ENCODE measurements around the gene ROR2. TPM values are rescaled to one million over a fixed set of nuclear protein-coding genes. Genes with fewer than 3 reads are reported as not detected.

The ROR2 gene
- total and polyA plus RNA-seq, 4 donors = 2.7 to 32.3 (median 9.2) TPM

DNA sequence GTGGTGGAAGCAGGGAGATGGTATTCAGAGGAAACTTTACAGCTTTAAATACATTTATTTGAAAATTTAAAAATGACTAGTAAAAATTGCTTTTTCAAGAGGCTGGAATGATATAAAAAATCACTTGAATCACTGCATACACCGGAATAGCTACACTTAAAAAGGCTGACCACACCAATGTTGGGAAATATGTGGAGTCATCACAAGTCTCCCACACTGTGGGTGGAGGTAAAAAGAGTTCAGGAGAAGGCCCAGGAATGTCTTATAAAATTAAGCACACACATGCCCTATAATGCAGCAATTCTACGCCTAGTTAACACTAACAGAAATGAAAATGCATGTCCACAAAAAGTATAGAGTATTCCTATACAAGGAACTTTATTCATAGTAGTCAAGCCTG is 198.1 kb downstream of the ROR2 start:
- no peaks in the 10 kb centered on the region for H3K4me1 ChIP-seq (ENCODE audit: control insufficient read depth in 5 of 5, insufficient read depth in 5 of 5, low read length in 5 of 5)
- H3K9me3 ChIP-seq (ENCODE audit: control insufficient read depth in 4 of 4, insufficient read depth in 3 of 4, low read length in 3 of 4) = no peaks in the 10 kb centered on the region
- no peak overlapping the region for H3K4me3 ChIP-seq
- H3K27ac ChIP-seq (ENCODE audit: low read depth in 1 of 2, low read length in 1 of 2) = no peak overlapping the region
- peaks cover 0 to 10% (median 5%) of the 10 kb centered on the region in 4 donors for H3K36me3 ChIP-seq (ENCODE audit: control insufficient read depth in 4 of 4, insufficient read depth in 4 of 4, low read length in 4 of 4)
- ATAC-seq (ENCODE audit: insufficient read depth, low FRiP score) (no peak), DNase-seq (no peak)
- WGBS, 2 donors = 82 to 95% methylated on average over 2 of the region's 2 CpGs
- no peaks in the 10 kb centered on the region for H3K27me3 ChIP-seq (ENCODE audit: control insufficient read depth in 3 of 3, insufficient read depth in 3 of 3, low read length in 2 of 3)
- TF ChIP-seq, protein P1, sequence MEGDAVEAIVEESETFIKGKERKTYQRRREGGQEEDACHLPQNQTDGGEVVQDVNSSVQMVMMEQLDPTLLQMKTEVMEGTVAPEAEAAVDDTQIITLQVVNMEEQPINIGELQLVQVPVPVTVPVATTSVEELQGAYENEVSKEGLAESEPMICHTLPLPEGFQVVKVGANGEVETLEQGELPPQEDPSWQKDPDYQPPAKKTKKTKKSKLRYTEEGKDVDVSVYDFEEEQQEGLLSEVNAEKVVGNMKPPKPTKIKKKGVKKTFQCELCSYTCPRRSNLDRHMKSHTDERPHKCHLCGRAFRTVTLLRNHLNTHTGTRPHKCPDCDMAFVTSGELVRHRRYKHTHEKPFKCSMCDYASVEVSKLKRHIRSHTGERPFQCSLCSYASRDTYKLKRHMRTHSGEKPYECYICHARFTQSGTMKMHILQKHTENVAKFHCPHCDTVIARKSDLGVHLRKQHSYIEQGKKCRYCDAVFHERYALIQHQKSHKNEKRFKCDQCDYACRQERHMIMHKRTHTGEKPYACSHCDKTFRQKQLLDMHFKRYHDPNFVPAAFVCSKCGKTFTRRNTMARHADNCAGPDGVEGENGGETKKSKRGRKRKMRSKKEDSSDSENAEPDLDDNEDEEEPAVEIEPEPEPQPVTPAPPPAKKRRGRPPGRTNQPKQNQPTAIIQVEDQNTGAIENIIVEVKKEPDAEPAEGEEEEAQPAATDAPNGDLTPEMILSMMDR (IDR thresholded peaks at IDR 0.05; ENCODE audit: control extremely low read depth, extremely low read depth) = no peak
- no peak overlapping the region for H3K9ac ChIP-seq (ENCODE audit: insufficient read depth in 1 of 2, low read length in 2 of 2)

DNA sequence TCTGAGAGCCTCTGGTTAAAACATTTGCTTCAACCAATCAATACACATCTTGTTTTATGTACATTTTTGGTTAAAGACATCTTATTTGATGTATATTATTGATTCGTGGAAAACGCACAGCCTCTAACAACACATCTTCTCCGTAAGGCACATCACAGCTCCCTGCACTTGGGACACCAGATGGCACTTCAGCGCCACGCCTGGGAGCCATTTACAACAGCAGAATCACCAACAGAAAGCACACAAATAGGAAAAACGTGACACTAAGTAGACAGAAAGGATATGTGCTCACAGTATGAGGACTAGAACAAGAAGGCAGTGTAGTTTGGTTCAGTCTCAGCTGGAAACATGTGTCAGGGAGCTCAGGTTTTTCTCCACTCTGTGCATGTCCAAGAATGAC is 199.7 kb downstream of the ROR2 start:
- Histone ChIP-seq H3K9me3 (ENCODE audit: control insufficient read depth in 4 of 4, insufficient read depth in 3 of 4, low read length in 3 of 4) (no peaks in the 10 kb centered on the region), H3K4me3 (no peak overlapping the region), H3K36me3 (ENCODE audit: control insufficient read depth in 4 of 4, insufficient read depth in 4 of 4, low read length in 4 of 4) (peaks cover 0 to 11% (median 4%) of the 10 kb centered on the region in 4 donors), H3K27me3 (ENCODE audit: control insufficient read depth in 3 of 3, insufficient read depth in 3 of 3, low read length in 2 of 3) (no peaks in the 10 kb centered on the region), H3K9ac (ENCODE audit: insufficient read depth in 1 of 2, low read length in 2 of 2) (no peak overlapping the region), H3K27ac (ENCODE audit: low read depth in 1 of 2, low read length in 1 of 2) (no peak overlapping the region), H3K4me1 (ENCODE audit: control insufficient read depth in 5 of 5, insufficient read depth in 5 of 5, low read length in 5 of 5) (no peaks in the 10 kb centered on the region)
- no peak for ATAC-seq (ENCODE audit: insufficient read depth, low FRiP score)
- DNase-seq = peak in 2 of 3 donors; percentile 25 to 32
- 78 to 89% methylated on average over 6 of the region's 6 CpGs for WGBS, 2 donors
- TF ChIP-seq, protein P1 (IDR thresholded peaks at IDR 0.05; ENCODE audit: control extremely low read depth, extremely low read depth) = no peak

DNA sequence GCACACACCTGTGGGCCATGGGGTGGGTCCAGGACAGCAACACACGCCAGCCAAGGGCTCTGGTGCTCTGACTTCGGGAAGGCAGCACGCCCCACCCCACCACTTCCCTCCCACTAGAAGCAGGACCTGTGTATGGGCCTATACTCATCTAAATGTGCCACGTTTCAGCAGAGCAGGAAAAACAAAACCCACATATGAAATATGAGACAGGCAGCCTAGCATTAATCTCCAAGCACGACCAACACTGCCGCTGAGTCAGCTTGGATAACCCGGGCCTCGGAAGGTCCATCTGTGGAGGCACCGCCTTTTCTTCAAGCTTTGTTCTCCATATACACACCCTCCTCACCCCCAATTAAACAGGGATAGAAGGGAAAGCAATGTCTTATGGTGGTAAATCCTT is 203.1 kb downstream of the ROR2 start:
- ATAC-seq (ENCODE audit: insufficient read depth, low FRiP score) (peak; percentile 42), DNase-seq (no peak)
- no peak overlapping the region for H3K27ac ChIP-seq (ENCODE audit: low read depth in 1 of 2, low read length in 1 of 2)
- no peak overlapping the region for H3K4me3 ChIP-seq
- WGBS, 2 donors = 54 to 71% methylated on average over 9 of the region's 9 CpGs
- TF ChIP-seq, protein P1 (IDR thresholded peaks at IDR 0.05; ENCODE audit: control extremely low read depth, extremely low read depth) = no peak
- no peaks in the 10 kb centered on the region for H3K27me3 ChIP-seq (ENCODE audit: control insufficient read depth in 3 of 3, insufficient read depth in 3 of 3, low read length in 2 of 3)
- peaks cover 0 to 8% (median 3%) of the 10 kb centered on the region in 4 donors for H3K36me3 ChIP-seq (ENCODE audit: control insufficient read depth in 4 of 4, insufficient read depth in 4 of 4, low read length in 4 of 4)
- H3K4me1 ChIP-seq (ENCODE audit: control insufficient read depth in 5 of 5, insufficient read depth in 5 of 5, low read length in 5 of 5) = no peaks in the 10 kb centered on the region
- H3K9me3 ChIP-seq (ENCODE audit: control insufficient read depth in 4 of 4, insufficient read depth in 3 of 4, low read length in 3 of 4) = no peaks in the 10 kb centered on the region
- no peak overlapping the region for H3K9ac ChIP-seq (ENCODE audit: insufficient read depth in 1 of 2, low read length in 2 of 2)

DNA sequence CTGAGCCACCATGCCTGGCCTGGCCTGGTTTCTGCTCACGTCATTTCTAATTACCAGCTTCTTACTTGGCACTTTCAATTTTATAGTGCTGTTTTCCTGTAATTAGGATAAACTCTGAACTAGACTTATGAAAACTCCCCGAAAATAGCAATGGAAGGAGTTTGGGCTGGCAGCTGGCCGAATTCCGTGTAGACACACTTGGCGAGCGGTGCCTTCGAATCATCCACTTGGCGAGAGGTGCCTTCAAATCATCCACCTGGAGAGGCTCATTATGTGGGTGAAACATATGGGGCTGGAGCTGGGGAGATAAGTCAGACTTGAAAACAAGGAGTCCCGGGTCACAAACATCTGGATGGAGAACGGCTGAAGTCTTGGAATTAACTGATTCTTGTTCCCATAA is 203.7 kb downstream of the ROR2 start:
- Histone ChIP-seq H3K9ac (ENCODE audit: insufficient read depth in 1 of 2, low read length in 2 of 2) (no peak overlapping the region), H3K9me3 (ENCODE audit: control insufficient read depth in 4 of 4, insufficient read depth in 3 of 4, low read length in 3 of 4) (no peaks in the 10 kb centered on the region), H3K27me3 (ENCODE audit: control insufficient read depth in 3 of 3, insufficient read depth in 3 of 3, low read length in 2 of 3) (no peaks in the 10 kb centered on the region), H3K36me3 (ENCODE audit: control insufficient read depth in 4 of 4, insufficient read depth in 4 of 4, low read length in 4 of 4) (peaks cover 0 to 8% (median 3%) of the 10 kb centered on the region in 4 donors), H3K4me1 (ENCODE audit: control insufficient read depth in 5 of 5, insufficient read depth in 5 of 5, low read length in 5 of 5) (no peaks in the 10 kb centered on the region), H3K4me3 (no peak overlapping the region), H3K27ac (ENCODE audit: low read depth in 1 of 2, low read length in 1 of 2) (no peak overlapping the region)
- ATAC-seq (ENCODE audit: insufficient read depth, low FRiP score) (no peak), DNase-seq (no peak)
- TF ChIP-seq, protein P1 (IDR thresholded peaks at IDR 0.05; ENCODE audit: control extremely low read depth, extremely low read depth) = no peak
- 88% methylated on average over 10 of the region's 10 CpGs for WGBS, 2 donors

All from lung (tissue), 12 donors.